ENCODE measurements around the gene KNTC1. TPM values are rescaled to one million over a fixed set of nuclear protein-coding genes. Genes with fewer than 3 reads are reported as not detected.

KNTC1 gene
- total RNA-seq, 2 experiments from 2014 or later, result 170 to 195 TPM

GRCh38 chr12:122558745-122559641 is 31.9 kb downstream of the KNTC1 start:
- Histone ChIP-seq H2AFZ (ENCODE audit: low read length) (peak overlapping the region; percentile 33; the same call in 1 of the 2 replicates), H3K27ac (ENCODE audit: low read depth, low read length, poor library complexity, severe bottlenecking) (peak overlapping the region; percentile 90)
- POLR2A ChIA-PET, result interaction anchor here (1.7 kb wide), 1 partner anchor 59 kb away, joined by 4 read pairs; no protein-coding TSS in a partner anchor

GRCh38 chr12:122560138-122560537 is 33.1 kb downstream of the KNTC1 start:
- intact Hi-C loops (cut with micrococcal nuclease; ENCODE audit: unreplicated experiment), result no loop called here
- CTCF ChIA-PET (ENCODE audit: unreplicated experiment), result no interaction called here
- Histone ChIP-seq H3K27ac (ENCODE audit: low read depth, low read length, poor library complexity, severe bottlenecking) (peak overlapping the region; percentile 90), H3K4me1 (ENCODE audit: insufficient read depth, low read length, poor library complexity, severe bottlenecking) (peaks cover 42% of the 10 kb centered on the region), H3K9me2 (ENCODE audit: insufficient read depth, low read length) (no peaks in the 10 kb centered on the region), H4K20me1 (ENCODE audit: insufficient read depth, low read length) (no peaks in the 10 kb centered on the region), H3K9me3 (ENCODE audit: low read length) (no peaks in the 10 kb centered on the region), H3K4me2 (ENCODE audit: low read length) (peak overlapping the region; percentile 46), H3K36me3 (ENCODE audit: insufficient read depth, low read length) (peaks cover 95% of the 10 kb centered on the region), H3K79me2 (ENCODE audit: insufficient read depth, low read depth, low read length) (peaks cover 6% of the 10 kb centered on the region; the same call in 1 of the 2 replicates), H2AFZ (ENCODE audit: low read length) (no peak overlapping the region; the same call in 1 of the 2 replicates), H3K4me3 (ENCODE audit: low read depth, low read length, poor library complexity, severe bottlenecking) (peak overlapping the region; percentile 24)
- TF ChIP-seq, protein P1, sequence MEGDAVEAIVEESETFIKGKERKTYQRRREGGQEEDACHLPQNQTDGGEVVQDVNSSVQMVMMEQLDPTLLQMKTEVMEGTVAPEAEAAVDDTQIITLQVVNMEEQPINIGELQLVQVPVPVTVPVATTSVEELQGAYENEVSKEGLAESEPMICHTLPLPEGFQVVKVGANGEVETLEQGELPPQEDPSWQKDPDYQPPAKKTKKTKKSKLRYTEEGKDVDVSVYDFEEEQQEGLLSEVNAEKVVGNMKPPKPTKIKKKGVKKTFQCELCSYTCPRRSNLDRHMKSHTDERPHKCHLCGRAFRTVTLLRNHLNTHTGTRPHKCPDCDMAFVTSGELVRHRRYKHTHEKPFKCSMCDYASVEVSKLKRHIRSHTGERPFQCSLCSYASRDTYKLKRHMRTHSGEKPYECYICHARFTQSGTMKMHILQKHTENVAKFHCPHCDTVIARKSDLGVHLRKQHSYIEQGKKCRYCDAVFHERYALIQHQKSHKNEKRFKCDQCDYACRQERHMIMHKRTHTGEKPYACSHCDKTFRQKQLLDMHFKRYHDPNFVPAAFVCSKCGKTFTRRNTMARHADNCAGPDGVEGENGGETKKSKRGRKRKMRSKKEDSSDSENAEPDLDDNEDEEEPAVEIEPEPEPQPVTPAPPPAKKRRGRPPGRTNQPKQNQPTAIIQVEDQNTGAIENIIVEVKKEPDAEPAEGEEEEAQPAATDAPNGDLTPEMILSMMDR (conservative IDR thresholded peaks at IDR 0.05; ENCODE audit: low read length), result no peak
- TF ChIP-seq EZH2phosphoT487 (IDR thresholded peaks at IDR 0.05; ENCODE audit: borderline replicate concordance, low read depth, low read length), result no peak
- DNase-seq (ENCODE audit: low spot score), result peak; percentile 20
- POLR2A ChIA-PET, result no interaction called here
- BruUV-seq (replicated peaks), result no TSS peak

More at GRCh38 chr12:122558745-122559641, 31.9 kb downstream of the KNTC1 start:
- intact Hi-C loops (cut with micrococcal nuclease; ENCODE audit: unreplicated experiment), result no loop called here
- CTCF ChIA-PET (ENCODE audit: unreplicated experiment), result no interaction called here
- TF ChIP-seq, protein P1 (conservative IDR thresholded peaks at IDR 0.05; ENCODE audit: low read length), result no peak
- no peak for TF ChIP-seq EZH2phosphoT487 (IDR thresholded peaks at IDR 0.05; ENCODE audit: borderline replicate concordance, low read depth, low read length)
- Histone ChIP-seq H3K4me1 (ENCODE audit: insufficient read depth, low read length, poor library complexity, severe bottlenecking) (peaks cover 42% of the 10 kb centered on the region), H3K79me2 (ENCODE audit: insufficient read depth, low read depth, low read length) (peaks cover 11% of the 10 kb centered on the region; the same call in 1 of the 2 replicates), H3K9me2 (ENCODE audit: insufficient read depth, low read length) (no peaks in the 10 kb centered on the region), H4K20me1 (ENCODE audit: insufficient read depth, low read length) (no peaks in the 10 kb centered on the region), H3K9me3 (ENCODE audit: low read length) (no peaks in the 10 kb centered on the region), H3K36me3 (ENCODE audit: insufficient read depth, low read length) (peaks cover 96% of the 10 kb centered on the region), H3K4me3 (ENCODE audit: low read depth, low read length, poor library complexity, severe bottlenecking) (peak overlapping the region; percentile 16), H3K4me2 (ENCODE audit: low read length) (peak overlapping the region; percentile 46)
- DNase-seq (ENCODE audit: low spot score), result peak; percentile 67
- no TSS peak for BruUV-seq (replicated peaks)
